ENCODE results near the gene ANAPC7.

DNA sequence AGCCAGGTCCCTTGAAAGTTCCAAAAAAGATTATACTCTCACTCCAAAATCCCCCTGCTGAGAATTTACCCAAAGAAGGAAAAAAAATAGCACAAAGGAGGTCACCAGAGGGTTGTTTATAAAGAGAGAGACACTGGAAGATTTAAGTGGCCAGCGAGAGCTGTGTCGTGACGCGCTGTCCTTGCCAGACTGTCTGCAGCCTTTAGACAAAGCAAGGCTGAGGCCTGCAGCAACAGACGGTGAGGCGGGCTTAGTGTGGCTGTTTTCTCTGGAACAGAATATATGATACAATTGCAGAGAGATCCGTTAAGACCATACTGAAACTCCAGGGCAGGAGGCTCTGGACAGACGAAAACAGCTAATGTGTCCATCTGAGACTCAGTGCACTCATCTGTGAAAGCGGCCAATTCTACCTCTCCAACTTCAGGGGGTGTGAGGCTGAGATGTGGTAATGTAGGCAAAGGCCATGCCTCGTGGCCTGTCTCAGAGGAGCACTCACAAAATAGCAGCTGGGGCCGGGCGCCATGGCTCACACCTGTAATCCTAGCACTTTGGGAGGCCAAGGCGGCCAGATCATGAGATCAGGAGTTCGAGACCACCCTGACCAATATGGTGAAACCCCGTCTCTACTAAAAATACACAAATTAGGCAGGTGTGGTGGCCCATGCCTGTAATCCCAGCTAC is 36.2 kb downstream of the ANAPC7 start:
- TF ChIP-seq, protein P1, sequence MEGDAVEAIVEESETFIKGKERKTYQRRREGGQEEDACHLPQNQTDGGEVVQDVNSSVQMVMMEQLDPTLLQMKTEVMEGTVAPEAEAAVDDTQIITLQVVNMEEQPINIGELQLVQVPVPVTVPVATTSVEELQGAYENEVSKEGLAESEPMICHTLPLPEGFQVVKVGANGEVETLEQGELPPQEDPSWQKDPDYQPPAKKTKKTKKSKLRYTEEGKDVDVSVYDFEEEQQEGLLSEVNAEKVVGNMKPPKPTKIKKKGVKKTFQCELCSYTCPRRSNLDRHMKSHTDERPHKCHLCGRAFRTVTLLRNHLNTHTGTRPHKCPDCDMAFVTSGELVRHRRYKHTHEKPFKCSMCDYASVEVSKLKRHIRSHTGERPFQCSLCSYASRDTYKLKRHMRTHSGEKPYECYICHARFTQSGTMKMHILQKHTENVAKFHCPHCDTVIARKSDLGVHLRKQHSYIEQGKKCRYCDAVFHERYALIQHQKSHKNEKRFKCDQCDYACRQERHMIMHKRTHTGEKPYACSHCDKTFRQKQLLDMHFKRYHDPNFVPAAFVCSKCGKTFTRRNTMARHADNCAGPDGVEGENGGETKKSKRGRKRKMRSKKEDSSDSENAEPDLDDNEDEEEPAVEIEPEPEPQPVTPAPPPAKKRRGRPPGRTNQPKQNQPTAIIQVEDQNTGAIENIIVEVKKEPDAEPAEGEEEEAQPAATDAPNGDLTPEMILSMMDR (conservative IDR thresholded peaks at IDR 0.05; ENCODE audit: low read length) = no peak
- TF ChIP-seq EZH2phosphoT487 (IDR thresholded peaks at IDR 0.05; ENCODE audit: borderline replicate concordance) = no peak

Data from Loucy (cell line).